ENCODE results near the gene ADAMTS17. TPM values are rescaled to one million over a fixed set of nuclear protein-coding genes. Genes with fewer than 3 reads are reported as not detected.

The ADAMTS17 gene
- total and polyA plus RNA-seq, 8 donors = 4.2 to 16.4 (median 10.8) TPM

GRCh38 chr15:100332231-100332630 lies 9.5 kb downstream of the ADAMTS17 start:
- no peaks in the 10 kb centered on the region for H3K4me1 ChIP-seq
- no peaks in the 10 kb centered on the region for H3K27me3 ChIP-seq
- no peak overlapping the region for H3K27ac ChIP-seq
- ATAC-seq (no peak), DNase-seq (no peak), FAIRE-seq (no peak)
- no peak overlapping the region for H3K4me3 ChIP-seq
- intact Hi-C loops (cut with DNase I) = loop anchor here in 2 of 3 donors (10.0 kb wide), 1 partner anchor 397 kb away; no protein-coding TSS in a partner anchor
- no peaks in the 10 kb centered on the region for H3K9me3 ChIP-seq
- no peaks in the 10 kb centered on the region for H3K36me3 ChIP-seq
- TF ChIP-seq CTCF (IDR thresholded peaks at IDR 0.05) = no peak
- WGBS, 2 donors = 90 to 92% methylated on average over 13 of the region's 13 CpGs

GRCh38 chr15:100330629-100331215 lies 11.1 kb downstream of the ADAMTS17 start:
- ATAC-seq (no peak), FAIRE-seq (no peak)
- TF ChIP-seq CTCF (IDR thresholded peaks at IDR 0.05) = no peak

GRCh38 chr15:100330221-100330620 lies 11.6 kb downstream of the ADAMTS17 start:
- Histone ChIP-seq H3K4me1 (no peaks in the 10 kb centered on the region), H3K36me3 (no peaks in the 10 kb centered on the region), H3K4me3 (no peak overlapping the region), H3K9me3 (no peaks in the 10 kb centered on the region), H3K27me3 (no peaks in the 10 kb centered on the region), H3K27ac (no peak overlapping the region)
- no peak for TF ChIP-seq CTCF (IDR thresholded peaks at IDR 0.05)
- 83% methylated on average over 10 of the region's 10 CpGs for WGBS, 2 donors
- intact Hi-C loops (cut with DNase I) = loop anchor here in 2 of 3 donors (10.0 kb wide), 1 partner anchor 395 kb away; no protein-coding TSS in a partner anchor
- DNase-seq (no peak), FAIRE-seq (no peak), ATAC-seq (no peak)

More at GRCh38 chr15:100330629-100331215, 11.1 kb downstream of the ADAMTS17 start:
- intact Hi-C loops (cut with DNase I) = loop anchor here in 2 of 3 donors (10.0 kb wide), 1 partner anchor 396 kb away; no protein-coding TSS in a partner anchor
- Histone ChIP-seq H3K4me3 (no peak overlapping the region), H3K4me1 (no peaks in the 10 kb centered on the region), H3K27me3 (no peaks in the 10 kb centered on the region), H3K27ac (no peak overlapping the region), H3K36me3 (no peaks in the 10 kb centered on the region), H3K9me3 (no peaks in the 10 kb centered on the region)
- no peak for DNase-seq
- 88% methylated on average over 12 of the region's 12 CpGs for WGBS, 2 donors

GRCh38 chr15:100328796-100329195 lies 13.0 kb downstream of the ADAMTS17 start:
- H3K36me3 ChIP-seq = no peaks in the 10 kb centered on the region
- intact Hi-C loops (cut with DNase I) = no loop called here
- FAIRE-seq = no peak
- no peak for DNase-seq
- TF ChIP-seq CTCF (IDR thresholded peaks at IDR 0.05) = no peak
- no peak overlapping the region for H3K27ac ChIP-seq
- H3K4me3 ChIP-seq = no peak overlapping the region
- no peaks in the 10 kb centered on the region for H3K4me1 ChIP-seq
- no peaks in the 10 kb centered on the region for H3K9me3 ChIP-seq
- 88 to 91% methylated on average over 9 of the region's 9 CpGs for WGBS, 2 donors
- ATAC-seq = no peak
- no peaks in the 10 kb centered on the region for H3K27me3 ChIP-seq

GRCh38 chr15:100318880-100319279 lies 22.9 kb downstream of the ADAMTS17 start:
- H3K4me3 ChIP-seq = no peak overlapping the region
- WGBS, 2 donors = 96 to 98% methylated on average over 4 of the region's 4 CpGs
- no peak overlapping the region for H3K27ac ChIP-seq
- ATAC-seq (no peak), FAIRE-seq (no peak), DNase-seq (no peak)
- no peaks in the 10 kb centered on the region for H3K9me3 ChIP-seq
- no peaks in the 10 kb centered on the region for H3K4me1 ChIP-seq
- H3K27me3 ChIP-seq = no peaks in the 10 kb centered on the region
- no peaks in the 10 kb centered on the region for H3K36me3 ChIP-seq
- intact Hi-C loops (cut with DNase I) = no loop called here
- no peak for TF ChIP-seq CTCF (IDR thresholded peaks at IDR 0.05)
